ENCODE results near the gene WIPF1.
"Not testable (repeated sequence)": the region's sequence is repeated elsewhere in the genome, so short reads cannot be mapped to it uniquely, and the experiment has no call there.

Gene WIPF1

GRCh38 chr2:174563530-174564282 is 33.9 kb downstream of the WIPF1 start:
- no peaks in the 10 kb centered on the region for H3K36me3 ChIP-seq (ENCODE audit: insufficient read depth, low read depth, low read length)
- H3K27ac ChIP-seq (ENCODE audit: low read length): no peak overlapping the region
- H3K9me3 ChIP-seq (ENCODE audit: insufficient read depth, low read depth, low read length): no peaks in the 10 kb centered on the region

GRCh38 chr2:174561972-174562370 is 35.6 kb downstream of the WIPF1 start:
- no peak overlapping the region for H3K4me3 ChIP-seq (ENCODE audit: low read length)
- H3K27me3 ChIP-seq (ENCODE audit: insufficient read depth, low read length): no peaks in the 10 kb centered on the region
- H3K9ac ChIP-seq (ENCODE audit: low read depth, low read length): no peak overlapping the region
- H3K4me1 ChIP-seq (ENCODE audit: insufficient read depth, low read length): no peaks in the 10 kb centered on the region
- no peaks in the 10 kb centered on the region for H3K9me3 ChIP-seq (ENCODE audit: insufficient read depth, low read depth, low read length)
- no peaks in the 10 kb centered on the region for H3K36me3 ChIP-seq (ENCODE audit: insufficient read depth, low read depth, low read length)
- no peak overlapping the region for H3K27ac ChIP-seq (ENCODE audit: low read length)

More at GRCh38 chr2:174563530-174564282, 33.9 kb downstream of the WIPF1 start:
- H3K9ac ChIP-seq (ENCODE audit: low read depth, low read length): no peak overlapping the region
- no peak overlapping the region for H3K4me3 ChIP-seq (ENCODE audit: low read length)
- H3K4me1 ChIP-seq (ENCODE audit: insufficient read depth, low read length): no peaks in the 10 kb centered on the region
- H3K27me3 ChIP-seq (ENCODE audit: insufficient read depth, low read length): no peaks in the 10 kb centered on the region

- Histone ChIP-seq H3K4me3 (ENCODE audit: low read length) (no peak overlapping the region), H3K27me3 (ENCODE audit: insufficient read depth, low read length) (no peaks in the 10 kb centered on the region), H3K9me3 (ENCODE audit: insufficient read depth, low read depth, low read length) (no peaks in the 10 kb centered on the region), H3K4me1 (ENCODE audit: insufficient read depth, low read length) (no peaks in the 10 kb centered on the region), H3K36me3 (ENCODE audit: insufficient read depth, low read depth, low read length) (no peaks in the 10 kb centered on the region), H3K27ac (ENCODE audit: low read length) (no peak overlapping the region), H3K9ac (ENCODE audit: low read depth, low read length) (no peak overlapping the region)
These were observed 36.2 kb downstream of the WIPF1 start for GRCh38 chr2:174561283-174561971.

- no peaks in the 10 kb centered on the region for H3K27me3 ChIP-seq (ENCODE audit: insufficient read depth, low read length)
- no peaks in the 10 kb centered on the region for H3K36me3 ChIP-seq (ENCODE audit: insufficient read depth, low read depth, low read length)
These were observed 36.9 kb downstream of the WIPF1 start for GRCh38 chr2:174560737-174561136.

GRCh38 chr2:174555998-174556397 is 41.6 kb downstream of the WIPF1 start:
- H3K9me3 ChIP-seq (ENCODE audit: insufficient read depth, low read depth, low read length): peaks cover 5% of the 10 kb centered on the region; the same call in 1 of the 2 replicates
- H3K4me3 ChIP-seq (ENCODE audit: low read length): no peak overlapping the region
- H3K27ac ChIP-seq (ENCODE audit: low read length): no peak overlapping the region
- no peaks in the 10 kb centered on the region for H3K27me3 ChIP-seq (ENCODE audit: insufficient read depth, low read length)
- H3K9ac ChIP-seq (ENCODE audit: low read depth, low read length): no peak overlapping the region
- H3K36me3 ChIP-seq (ENCODE audit: insufficient read depth, low read depth, low read length): no peaks in the 10 kb centered on the region
- H3K4me1 ChIP-seq (ENCODE audit: insufficient read depth, low read length): no peaks in the 10 kb centered on the region

More at GRCh38 chr2:174560737-174561136, 36.9 kb downstream of the WIPF1 start:
- Histone ChIP-seq H3K9ac (ENCODE audit: low read depth, low read length) (no peak overlapping the region), H3K4me1 (ENCODE audit: insufficient read depth, low read length) (no peaks in the 10 kb centered on the region), H3K9me3 (ENCODE audit: insufficient read depth, low read depth, low read length) (no peaks in the 10 kb centered on the region), H3K4me3 (ENCODE audit: low read length) (no peak overlapping the region), H3K27ac (ENCODE audit: low read length) (no peak overlapping the region)

GRCh38 chr2:174554529-174555150 is 43.0 kb downstream of the WIPF1 start:
- Histone ChIP-seq H3K4me1 (ENCODE audit: insufficient read depth, low read length) (no peaks in the 10 kb centered on the region), H3K4me3 (ENCODE audit: low read length) (no peak overlapping the region), H3K9ac (ENCODE audit: low read depth, low read length) (no peak overlapping the region), H3K36me3 (ENCODE audit: insufficient read depth, low read depth, low read length) (no peaks in the 10 kb centered on the region), H3K9me3 (ENCODE audit: insufficient read depth, low read depth, low read length) (peaks cover 5% of the 10 kb centered on the region; the same call in 1 of the 2 replicates), H3K27ac (ENCODE audit: low read length) (no peak overlapping the region), H3K27me3 (ENCODE audit: insufficient read depth, low read length) (no peaks in the 10 kb centered on the region)

- H3K27me3 ChIP-seq (ENCODE audit: insufficient read depth, low read length): no peaks in the 10 kb centered on the region
- H3K4me1 ChIP-seq (ENCODE audit: insufficient read depth, low read length): no peaks in the 10 kb centered on the region
- H3K9me3 ChIP-seq (ENCODE audit: insufficient read depth, low read depth, low read length): peaks cover 5% of the 10 kb centered on the region; the same call in 1 of the 2 replicates
- no peak overlapping the region for H3K4me3 ChIP-seq (ENCODE audit: low read length)
- no peaks in the 10 kb centered on the region for H3K36me3 ChIP-seq (ENCODE audit: insufficient read depth, low read depth, low read length)
- no peak overlapping the region for H3K9ac ChIP-seq (ENCODE audit: low read depth, low read length)
- H3K27ac ChIP-seq (ENCODE audit: low read length): no peak overlapping the region
These were observed 43.7 kb downstream of the WIPF1 start for GRCh38 chr2:174553811-174554493.

- Histone ChIP-seq H3K4me1 (ENCODE audit: insufficient read depth, low read length) (no peaks in the 10 kb centered on the region), H3K4me3 (ENCODE audit: low read length) (no peak overlapping the region), H3K27me3 (ENCODE audit: insufficient read depth, low read length) (no peaks in the 10 kb centered on the region), H3K36me3 (ENCODE audit: insufficient read depth, low read depth, low read length) (no peaks in the 10 kb centered on the region), H3K9ac (ENCODE audit: low read depth, low read length) (no peak overlapping the region), H3K27ac (ENCODE audit: low read length) (no peak overlapping the region), H3K9me3 (ENCODE audit: insufficient read depth, low read depth, low read length) (peaks cover 5% of the 10 kb centered on the region; the same call in 1 of the 2 replicates)
These were observed 44.7 kb downstream of the WIPF1 start for GRCh38 chr2:174552880-174553279.

- Histone ChIP-seq H3K9ac (ENCODE audit: low read depth, low read length) (no peak overlapping the region), H3K27me3 (ENCODE audit: insufficient read depth, low read length) (no peaks in the 10 kb centered on the region), H3K4me3 (ENCODE audit: low read length) (no peak overlapping the region), H3K9me3 (ENCODE audit: insufficient read depth, low read depth, low read length) (peaks cover 5% of the 10 kb centered on the region; the same call in 1 of the 2 replicates), H3K4me1 (ENCODE audit: insufficient read depth, low read length) (no peaks in the 10 kb centered on the region), H3K36me3 (ENCODE audit: insufficient read depth, low read depth, low read length) (no peaks in the 10 kb centered on the region), H3K27ac (ENCODE audit: low read length) (no peak overlapping the region)
These were observed 45.9 kb downstream of the WIPF1 start for GRCh38 chr2:174551697-174552096.

GRCh38 chr2:174548646-174549045 is 49.0 kb downstream of the WIPF1 start:
- not testable (repeated sequence) for H3K27me3 ChIP-seq (ENCODE audit: insufficient read depth, low read length)

GRCh38 chr2:174548021-174548420 is 49.6 kb downstream of the WIPF1 start:
- H3K9ac ChIP-seq (ENCODE audit: low read depth, low read length); H3K9me3 ChIP-seq (ENCODE audit: insufficient read depth, low read depth, low read length); H3K36me3 ChIP-seq (ENCODE audit: insufficient read depth, low read depth, low read length): not testable (repeated sequence)

More at GRCh38 chr2:174548646-174549045, 49.0 kb downstream of the WIPF1 start:
- H3K27ac ChIP-seq (ENCODE audit: low read length); H3K36me3 ChIP-seq (ENCODE audit: insufficient read depth, low read depth, low read length); H3K9ac ChIP-seq (ENCODE audit: low read depth, low read length); H3K4me3 ChIP-seq (ENCODE audit: low read length); H3K4me1 ChIP-seq (ENCODE audit: insufficient read depth, low read length); H3K9me3 ChIP-seq (ENCODE audit: insufficient read depth, low read depth, low read length): not testable (repeated sequence)

More at GRCh38 chr2:174548021-174548420, 49.6 kb downstream of the WIPF1 start:
- not testable (repeated sequence) for H3K4me1 ChIP-seq (ENCODE audit: insufficient read depth, low read length); H3K27me3 ChIP-seq (ENCODE audit: insufficient read depth, low read length); H3K27ac ChIP-seq (ENCODE audit: low read length); H3K4me3 ChIP-seq (ENCODE audit: low read length)
